Amniotic epithelial cell (primary cell): ENCODE results near the gene NMU.
"Not testable (repeated sequence)": the region's sequence is repeated elsewhere in the genome, so short reads cannot be mapped to it uniquely, and the experiment has no call there.

ENCODE experiments used
- DNase-seq: peaks from one replicate; pipeline ENCODE4 v3.0.0-alpha.2; 2010; ENCODE audit warnings: low read depth

The NMU gene

GRCh38 chr4:55624063-55624462 lies 12.0 kb downstream of the NMU start:
- not testable (repeated sequence) for DNase-seq

GRCh38 chr4:55618546-55619143 lies 17.5 kb downstream of the NMU start:
- DNase-seq = no peak

GRCh38 chr4:55617587-55618197 lies 18.4 kb downstream of the NMU start:
- no peak for DNase-seq

- DNase-seq = no peak
These were observed 21.1 kb downstream of the NMU start for GRCh38 chr4:55615008-55615407.

GRCh38 chr4:55613621-55614020 lies 22.5 kb downstream of the NMU start:
- no peak for DNase-seq

- DNase-seq = peak; percentile 7
These were observed 23.8 kb downstream of the NMU start for GRCh38 chr4:55612341-55612740.

- DNase-seq = peak; percentile 15
These were observed 24.6 kb downstream of the NMU start for GRCh38 chr4:55611358-55612059.

- DNase-seq = no peak
These were observed 25.7 kb downstream of the NMU start for GRCh38 chr4:55610381-55610780.

- DNase-seq = peak; percentile 75
These were observed 26.7 kb downstream of the NMU start for GRCh38 chr4:55609393-55609866.

- DNase-seq = peak; percentile 17
These were observed 27.5 kb downstream of the NMU start for GRCh38 chr4:55608591-55608990.

GRCh38 chr4:55604996-55605395 lies 31.1 kb downstream of the NMU start:
- no peak for DNase-seq

- no peak for DNase-seq
These were observed 35.5 kb downstream of the NMU start for GRCh38 chr4:55600640-55601039.

GRCh38 chr4:55598641-55599040 lies 37.5 kb downstream of the NMU start:
- DNase-seq = no peak

GRCh38 chr4:55592014-55592413 lies 44.1 kb downstream of the NMU start, which contains the start of gene PDCL2:
Gene PDCL2, minus strand, starts transcription at chr4:55592245. Its CDS starts 136 bp downstream, at chr4:55592109.
- DNase-seq = no peak

GRCh38 chr4:55588160-55588559 lies 47.9 kb downstream of the NMU start:
- DNase-seq = no peak

GRCh38 chr4:55582773-55583172 lies 53.3 kb downstream of the NMU start:
- not testable (repeated sequence) for DNase-seq

- no peak for DNase-seq
These were observed 57.6 kb downstream of the NMU start for GRCh38 chr4:55578341-55579010.

- DNase-seq = no peak
These were observed 60.6 kb downstream of the NMU start for GRCh38 chr4:55575513-55575912.

GRCh38 chr4:55574252-55574651 lies 61.8 kb downstream of the NMU start:
- no peak for DNase-seq

- DNase-seq = no peak
These were observed 64.3 kb downstream of the NMU start for GRCh38 chr4:55571806-55572205.

- DNase-seq = no peak
These were observed 67.1 kb downstream of the NMU start for GRCh38 chr4:55568905-55569504.

- DNase-seq = no peak
These were observed 74.2 kb downstream of the NMU start for GRCh38 chr4:55561889-55562288.
